ENCODE measurements around the gene POLR2H.

DNA sequence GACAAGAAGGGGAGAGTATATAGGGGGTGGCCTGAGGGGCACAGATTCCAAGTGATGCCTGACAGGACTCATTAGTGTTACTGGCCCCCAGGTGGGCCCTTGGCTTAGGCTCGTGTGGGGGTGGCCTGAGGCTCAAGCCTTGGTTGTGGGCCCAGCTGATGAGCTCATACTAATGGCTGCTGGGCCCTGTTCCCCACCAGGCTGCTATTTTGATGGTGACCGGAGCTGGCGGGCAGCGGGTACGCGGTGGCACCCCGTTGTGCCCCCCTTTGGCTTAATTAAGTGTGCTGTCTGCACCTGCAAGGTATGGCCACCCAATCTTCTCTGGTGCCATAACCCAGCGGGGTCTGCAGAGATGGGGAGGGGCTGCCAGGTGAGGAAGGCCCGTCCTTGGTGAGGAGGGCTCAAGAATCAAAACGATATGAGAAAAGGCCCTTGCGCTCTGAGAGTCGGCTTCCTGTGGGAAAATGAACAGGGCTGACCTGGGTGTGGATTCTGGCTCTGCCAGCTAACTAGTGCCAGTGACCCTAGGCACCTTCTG is 25.7 kb downstream of the POLR2H start:
- TF ChIP-seq, protein P1, sequence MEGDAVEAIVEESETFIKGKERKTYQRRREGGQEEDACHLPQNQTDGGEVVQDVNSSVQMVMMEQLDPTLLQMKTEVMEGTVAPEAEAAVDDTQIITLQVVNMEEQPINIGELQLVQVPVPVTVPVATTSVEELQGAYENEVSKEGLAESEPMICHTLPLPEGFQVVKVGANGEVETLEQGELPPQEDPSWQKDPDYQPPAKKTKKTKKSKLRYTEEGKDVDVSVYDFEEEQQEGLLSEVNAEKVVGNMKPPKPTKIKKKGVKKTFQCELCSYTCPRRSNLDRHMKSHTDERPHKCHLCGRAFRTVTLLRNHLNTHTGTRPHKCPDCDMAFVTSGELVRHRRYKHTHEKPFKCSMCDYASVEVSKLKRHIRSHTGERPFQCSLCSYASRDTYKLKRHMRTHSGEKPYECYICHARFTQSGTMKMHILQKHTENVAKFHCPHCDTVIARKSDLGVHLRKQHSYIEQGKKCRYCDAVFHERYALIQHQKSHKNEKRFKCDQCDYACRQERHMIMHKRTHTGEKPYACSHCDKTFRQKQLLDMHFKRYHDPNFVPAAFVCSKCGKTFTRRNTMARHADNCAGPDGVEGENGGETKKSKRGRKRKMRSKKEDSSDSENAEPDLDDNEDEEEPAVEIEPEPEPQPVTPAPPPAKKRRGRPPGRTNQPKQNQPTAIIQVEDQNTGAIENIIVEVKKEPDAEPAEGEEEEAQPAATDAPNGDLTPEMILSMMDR (IDR thresholded peaks at IDR 0.05): no peak
- TF ChIP-seq POLR2A (IDR thresholded peaks at IDR 0.05) (no peak), POLR2AphosphoS5 (IDR thresholded peaks at IDR 0.05) (no peak)

Data from transverse colon (tissue), 4 donors.